ENCODE measurements around the gene ARL5A. TPM values are rescaled to one million over a fixed set of nuclear protein-coding genes. Genes with fewer than 3 reads are reported as not detected.

Gene ARL5A
- total and polyA plus RNA-seq, 2 donors (not counting 3 experiments of a cell fraction or from before 2014, with no cell fraction given) = 25.8 to 73.2 TPM

GRCh38 chr2:151841047-151841424 lies 12.8 kb upstream of the ARL5A start:
- Histone ChIP-seq H3K4me3 (replicated peaks in 1 of 3; ENCODE audit: insufficient read depth in 1 of 3, low read depth in 1 of 3, low read length in 3 of 3) (no peak overlapping the region), H3K9ac (replicated peaks; ENCODE audit: extremely low read depth, insufficient read depth, low read length) (no peak overlapping the region), H2AFZ (ENCODE audit: low read depth, low read length) (no peak overlapping the region), H3K27ac (ENCODE audit: insufficient read depth, low read depth, low read length) (no peak overlapping the region), H3K4me2 (ENCODE audit: insufficient read depth, low read length) (no peak overlapping the region), H4K20me1 (replicated peaks; ENCODE audit: control insufficient read depth, extremely low read depth, insufficient read depth, low read length) (no peaks in the 10 kb centered on the region), H3K4me1 (ENCODE audit: control insufficient read depth, extremely low read depth, insufficient read depth, low read length) (peaks cover 20% of the 10 kb centered on the region), H3K27me3 (ENCODE audit: control insufficient read depth in 2 of 2, insufficient read depth in 2 of 2, low read length in 2 of 2) (no peaks in the 10 kb centered on the region), H3K9me3 (replicated peaks; ENCODE audit: control insufficient read depth, insufficient read depth, low read length) (no peaks in the 10 kb centered on the region), H3K9me1 (replicated peaks; ENCODE audit: control insufficient read depth, extremely low read depth, insufficient read depth, low read length) (no peaks in the 10 kb centered on the region), H3K79me2 (ENCODE audit: control insufficient read depth, insufficient read depth, low read length) (no peaks in the 10 kb centered on the region), H3K36me3 (ENCODE audit: control insufficient read depth in 2 of 2, extremely low read depth in 1 of 2, insufficient read depth in 2 of 2, low read length in 2 of 2) (no peaks in the 10 kb centered on the region)
- FAIRE-seq (no peak), DNase-seq (ENCODE audit: low read depth, low spot score) (no peak)
- TF ChIP-seq JUN (IDR thresholded peaks at IDR 0.05; ENCODE audit: borderline replicate concordance, insufficient read depth, insufficient read length, low read depth) (no peak), EZH2 (IDR thresholded peaks at IDR 0.05; ENCODE audit: borderline replicate concordance, low read depth, low read length, severe bottlenecking) (no peak), MYC (IDR thresholded peaks at IDR 0.05; ENCODE audit: low read depth, low read length) (no peak)
- BruUV-seq (replicated peaks) = no TSS peak
- intact Hi-C loops (cut with micrococcal nuclease) = no loop called here
- dilution Hi-C loops (cut with MboI; ENCODE audit: extremely low pct_ligation_motif_present, low sequenced_read_pairs) = no loop called here
- CTCF ChIA-PET = no interaction called here
- POLR2A ChIA-PET = no interaction called here

GRCh38 chr2:151840216-151841046 lies 12.2 kb upstream of the ARL5A start:
- no peak overlapping the region for H2AFZ ChIP-seq (ENCODE audit: low read depth, low read length)
- H3K4me2 ChIP-seq (ENCODE audit: insufficient read depth, low read length) = no peak overlapping the region
- no peak overlapping the region for H3K9ac ChIP-seq (replicated peaks; ENCODE audit: extremely low read depth, insufficient read depth, low read length)
- no TSS peak for BruUV-seq (replicated peaks)
- DNase-seq (ENCODE audit: low read depth, low spot score) (no peak), FAIRE-seq (no peak)
- dilution Hi-C loops (cut with MboI; ENCODE audit: extremely low pct_ligation_motif_present, low sequenced_read_pairs) = no loop called here
- H3K36me3 ChIP-seq (ENCODE audit: control insufficient read depth in 2 of 2, extremely low read depth in 1 of 2, insufficient read depth in 2 of 2, low read length in 2 of 2) = no peaks in the 10 kb centered on the region
- TF ChIP-seq CTCF (IDR thresholded peaks at IDR 0.05; ENCODE audit: extremely low read depth in 1 of 2, insufficient read depth in 1 of 2, low read depth in 1 of 2, low read length in 2 of 2) (no peak), POLR2AphosphoS5 (IDR thresholded peaks at IDR 0.05; ENCODE audit: insufficient read depth, low read depth, low read length) (no peak), GATA2 (IDR thresholded peaks at IDR 0.05; ENCODE audit: insufficient read depth, insufficient read length, low read depth, low read length) (no peak), JUN (IDR thresholded peaks at IDR 0.05; ENCODE audit: borderline replicate concordance, insufficient read depth, insufficient read length, low read depth) (no peak)
- TF ChIP-seq, protein P1, sequence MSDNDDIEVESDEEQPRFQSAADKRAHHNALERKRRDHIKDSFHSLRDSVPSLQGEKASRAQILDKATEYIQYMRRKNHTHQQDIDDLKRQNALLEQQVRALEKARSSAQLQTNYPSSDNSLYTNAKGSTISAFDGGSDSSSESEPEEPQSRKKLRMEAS (IDR thresholded peaks at IDR 0.05; ENCODE audit: insufficient read depth, insufficient read length) = no peak
- H3K4me1 ChIP-seq (ENCODE audit: control insufficient read depth, extremely low read depth, insufficient read depth, low read length) = peaks cover 20% of the 10 kb centered on the region
- intact Hi-C loops (cut with micrococcal nuclease) = no loop called here
- H4K20me1 ChIP-seq (replicated peaks; ENCODE audit: control insufficient read depth, extremely low read depth, insufficient read depth, low read length) = no peaks in the 10 kb centered on the region
- no peaks in the 10 kb centered on the region for H3K9me3 ChIP-seq (replicated peaks; ENCODE audit: control insufficient read depth, insufficient read depth, low read length)
- ChIA-PET POLR2A (no interaction called here), CTCF (no interaction called here)
- no peak overlapping the region for H3K27ac ChIP-seq (ENCODE audit: insufficient read depth, low read depth, low read length)
- H3K79me2 ChIP-seq (ENCODE audit: control insufficient read depth, insufficient read depth, low read length) = no peaks in the 10 kb centered on the region
- no peaks in the 10 kb centered on the region for H3K27me3 ChIP-seq (ENCODE audit: control insufficient read depth in 2 of 2, insufficient read depth in 2 of 2, low read length in 2 of 2)
- H3K4me3 ChIP-seq (replicated peaks in 1 of 3; ENCODE audit: insufficient read depth in 1 of 3, low read depth in 1 of 3, low read length in 3 of 3) = no peak overlapping the region
- H3K9me1 ChIP-seq (replicated peaks; ENCODE audit: control insufficient read depth, extremely low read depth, insufficient read depth, low read length) = no peaks in the 10 kb centered on the region
